A549 (cell line): ENCODE measurements around the gene GEN1.

Experiments
- RARB ChIP-seq: fragments of 250-450 bp; sonication (Bioruptor Pico); IDR thresholded peaks from 2 replicates; pipeline ENCODE4 v1.8.0; 2021; ENCODE audit warnings: mild to moderate bottlenecking, moderate library complexity
- TF ChIP-seq, protein P1 (sequence below): fragments of >200 bp; sonication (Bioruptor Twin); formaldehyde crosslinking; IDR thresholded peaks from 3 replicates; pipeline ENCODE4 v1.5.1; 2016
- TF ChIP-seq, protein P2 (sequence below): fragments of 250-450 bp; sonication (Bioruptor Pico); IDR thresholded peaks from 2 replicates; pipeline ENCODE4 v1.5.0; 2021; ENCODE audit warnings: mild to moderate bottlenecking, moderate library complexity, borderline replicate concordance

DNA sequence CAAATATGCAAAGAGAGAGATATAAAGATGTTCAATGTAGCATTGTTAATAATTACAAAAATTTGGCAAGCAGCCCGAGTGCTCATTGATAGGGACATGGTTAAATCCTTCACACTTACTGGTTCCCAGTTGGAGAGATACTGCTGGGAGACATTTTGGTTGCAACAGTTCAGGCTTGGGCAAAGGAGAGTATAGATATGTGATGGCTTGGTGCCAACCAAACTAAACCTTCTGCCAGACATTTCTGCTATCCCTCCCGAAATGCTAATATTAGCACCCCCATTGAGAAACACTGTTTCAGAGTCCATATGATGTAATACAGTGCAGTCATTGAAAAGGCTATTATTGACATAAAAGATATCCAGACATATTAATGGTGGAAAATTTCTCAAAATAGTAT lies 11.5 kb downstream of the GEN1 start:
- TF ChIP-seq, protein P1, sequence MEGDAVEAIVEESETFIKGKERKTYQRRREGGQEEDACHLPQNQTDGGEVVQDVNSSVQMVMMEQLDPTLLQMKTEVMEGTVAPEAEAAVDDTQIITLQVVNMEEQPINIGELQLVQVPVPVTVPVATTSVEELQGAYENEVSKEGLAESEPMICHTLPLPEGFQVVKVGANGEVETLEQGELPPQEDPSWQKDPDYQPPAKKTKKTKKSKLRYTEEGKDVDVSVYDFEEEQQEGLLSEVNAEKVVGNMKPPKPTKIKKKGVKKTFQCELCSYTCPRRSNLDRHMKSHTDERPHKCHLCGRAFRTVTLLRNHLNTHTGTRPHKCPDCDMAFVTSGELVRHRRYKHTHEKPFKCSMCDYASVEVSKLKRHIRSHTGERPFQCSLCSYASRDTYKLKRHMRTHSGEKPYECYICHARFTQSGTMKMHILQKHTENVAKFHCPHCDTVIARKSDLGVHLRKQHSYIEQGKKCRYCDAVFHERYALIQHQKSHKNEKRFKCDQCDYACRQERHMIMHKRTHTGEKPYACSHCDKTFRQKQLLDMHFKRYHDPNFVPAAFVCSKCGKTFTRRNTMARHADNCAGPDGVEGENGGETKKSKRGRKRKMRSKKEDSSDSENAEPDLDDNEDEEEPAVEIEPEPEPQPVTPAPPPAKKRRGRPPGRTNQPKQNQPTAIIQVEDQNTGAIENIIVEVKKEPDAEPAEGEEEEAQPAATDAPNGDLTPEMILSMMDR, result no peak
- no peak for TF ChIP-seq RARB (CRISPR knock-in tag)
- TF ChIP-seq, protein P2, sequence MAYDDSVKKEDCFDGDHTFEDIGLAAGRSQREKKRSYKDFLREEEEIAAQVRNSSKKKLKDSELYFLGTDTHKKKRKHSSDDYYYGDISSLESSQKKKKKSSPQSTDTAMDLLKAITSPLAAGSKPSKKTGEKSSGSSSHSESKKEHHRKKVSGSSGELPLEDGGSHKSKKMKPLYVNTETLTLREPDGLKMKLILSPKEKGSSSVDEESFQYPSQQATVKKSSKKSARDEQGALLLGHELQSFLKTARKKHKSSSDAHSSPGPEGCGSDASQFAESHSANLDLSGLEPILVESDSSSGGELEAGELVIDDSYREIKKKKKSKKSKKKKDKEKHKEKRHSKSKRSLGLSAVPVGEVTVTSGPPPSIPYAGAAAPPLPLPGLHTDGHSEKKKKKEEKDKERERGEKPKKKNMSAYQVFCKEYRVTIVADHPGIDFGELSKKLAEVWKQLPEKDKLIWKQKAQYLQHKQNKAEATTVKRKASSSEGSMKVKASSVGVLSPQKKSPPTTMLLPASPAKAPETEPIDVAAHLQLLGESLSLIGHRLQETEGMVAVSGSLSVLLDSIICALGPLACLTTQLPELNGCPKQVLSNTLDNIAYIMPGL (CRISPR knock-in tag), result no peak
